HG03457 (cell line): Measurements from ENCODE around the gene PITPNB.

Experiments used
- ATAC-seq: cut with Tn5 transposase; IDR thresholded peaks from one replicate; pipeline ENCODE4 v1.9.1; 2021; ENCODE audit warnings: moderate number of reproducible peaks; ENCODE audit not compliant: unreplicated experiment

Gene PITPNB

DNA sequence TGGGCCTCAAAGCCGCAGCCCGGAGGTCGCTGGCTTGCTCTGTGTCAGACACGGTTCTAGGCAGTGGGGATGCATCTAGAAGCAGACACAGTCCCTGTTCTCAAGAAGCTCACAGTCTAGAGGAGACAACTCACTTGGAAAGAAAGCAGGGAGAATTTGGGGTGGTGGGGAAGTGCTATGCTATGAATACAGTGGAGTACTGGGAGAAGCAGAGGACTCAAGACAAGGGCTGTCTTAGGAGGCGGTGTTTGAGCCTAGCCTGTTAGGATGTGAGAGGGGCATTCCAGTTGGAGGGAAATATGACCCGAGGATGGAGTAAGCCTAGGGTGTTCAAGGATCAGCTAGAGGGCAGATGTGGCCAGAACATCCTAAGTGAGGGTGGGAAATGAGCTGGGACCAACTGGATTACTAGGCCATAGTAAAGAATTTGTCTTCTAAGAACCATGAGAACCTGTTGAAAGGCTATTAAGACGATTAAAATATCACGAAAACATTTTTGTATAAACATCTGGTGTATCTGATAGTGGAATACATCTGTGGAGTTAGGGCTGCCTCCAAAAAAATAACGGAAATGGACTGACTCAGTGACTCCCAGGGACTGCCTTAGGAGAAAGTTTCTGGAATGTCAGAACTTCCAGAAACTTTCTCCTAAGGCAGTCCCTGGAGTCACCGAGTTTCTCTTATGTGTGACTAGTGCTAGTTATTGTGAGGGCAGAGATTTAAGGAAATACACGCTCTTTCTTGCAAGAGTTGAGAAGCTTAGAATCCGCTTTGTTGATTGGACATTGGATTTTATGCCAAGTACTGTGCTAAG, 1.1 kb upstream of the PITPNB start:
- peak; percentile 25 for ATAC-seq

DNA sequence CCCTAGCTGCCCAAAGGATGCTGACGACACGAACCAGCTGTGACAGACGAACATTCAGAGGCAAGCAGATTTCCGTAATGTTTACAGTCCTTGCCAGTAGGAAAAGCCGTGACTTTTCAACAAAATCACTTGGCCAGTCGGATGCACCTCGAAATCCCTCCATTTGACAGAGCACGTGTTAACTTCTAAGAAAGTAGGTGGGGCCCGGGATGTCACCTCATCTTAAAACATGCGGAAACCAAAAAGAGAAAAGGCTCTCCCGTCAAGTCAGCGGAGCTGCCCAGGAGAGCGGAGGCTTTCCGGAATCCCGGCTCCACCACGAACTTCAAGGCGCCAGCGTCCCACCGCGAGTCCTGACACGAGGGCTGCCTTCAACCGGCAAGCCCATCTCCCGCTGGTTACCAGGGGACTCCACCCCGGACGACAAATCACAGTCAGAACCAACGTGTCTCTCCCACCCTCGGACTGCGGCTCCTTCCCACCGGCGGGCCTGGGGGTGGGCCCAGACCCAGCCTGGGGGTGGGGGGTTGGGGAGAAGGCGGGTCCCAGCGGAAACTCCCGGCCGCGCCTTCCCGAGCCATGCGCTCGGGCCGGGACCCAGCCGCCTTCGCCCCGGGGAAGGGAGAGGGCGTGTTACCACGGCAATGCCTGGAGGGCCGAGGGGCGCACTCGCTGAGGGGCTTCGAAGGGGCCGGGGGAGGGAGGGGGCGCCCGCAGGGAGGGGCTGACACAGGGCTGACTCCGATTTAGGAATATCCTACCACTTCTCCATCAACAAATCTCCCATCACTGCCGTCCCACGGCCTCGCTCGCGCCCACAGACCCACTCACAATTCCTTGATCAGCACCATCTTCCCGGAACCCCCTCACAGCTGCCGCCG, 475 bp downstream of the PITPNB start:
- peak; percentile 14 for ATAC-seq

DNA sequence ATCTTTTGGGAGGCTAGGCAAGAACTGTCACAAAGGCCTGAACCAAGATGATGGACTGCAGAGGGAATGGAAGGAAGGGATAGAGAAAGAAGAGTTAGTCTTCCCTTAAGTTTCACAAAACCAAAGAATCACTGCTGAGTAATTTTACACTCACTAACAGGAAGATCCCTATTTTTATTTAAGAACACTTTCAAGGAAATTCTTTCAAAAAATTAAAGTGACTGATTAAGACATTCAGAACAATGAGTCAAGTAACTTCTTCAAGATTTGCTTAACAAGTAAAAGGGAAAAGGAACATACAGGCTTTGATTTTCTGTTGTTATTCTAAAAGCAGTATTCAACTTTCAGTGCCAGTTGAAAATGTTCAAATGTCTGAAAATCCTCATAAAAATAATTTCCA, 3.1 kb downstream of the PITPNB start:
- no peak for ATAC-seq

DNA sequence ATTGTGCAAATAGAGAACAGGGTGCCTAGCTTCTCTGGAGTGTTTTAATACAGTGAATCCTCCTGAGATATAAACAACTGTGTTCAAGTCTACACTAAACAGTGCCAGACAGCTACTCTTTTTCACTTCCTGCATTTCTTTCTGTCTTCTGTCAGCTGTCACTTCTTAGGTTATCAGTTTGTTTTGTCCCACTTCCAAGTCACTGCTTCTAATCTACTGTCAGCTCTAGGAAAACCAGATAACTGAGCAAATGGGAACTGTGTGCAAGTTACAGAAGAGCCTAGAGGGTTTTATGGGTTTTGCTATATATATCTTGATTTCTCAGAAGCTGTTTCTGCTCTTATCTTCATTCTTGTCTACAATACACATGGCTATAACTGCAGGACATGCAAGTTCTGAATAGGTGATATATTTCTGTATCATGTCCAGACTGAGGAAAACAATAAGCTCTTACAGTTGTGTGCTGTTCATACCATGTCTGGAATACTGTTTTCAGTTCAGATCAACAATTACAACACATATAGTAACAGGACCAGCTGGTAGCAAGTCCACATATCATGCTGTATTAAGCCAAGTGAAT, 5.8 kb downstream of the PITPNB start:
- ATAC-seq = no peak

DNA sequence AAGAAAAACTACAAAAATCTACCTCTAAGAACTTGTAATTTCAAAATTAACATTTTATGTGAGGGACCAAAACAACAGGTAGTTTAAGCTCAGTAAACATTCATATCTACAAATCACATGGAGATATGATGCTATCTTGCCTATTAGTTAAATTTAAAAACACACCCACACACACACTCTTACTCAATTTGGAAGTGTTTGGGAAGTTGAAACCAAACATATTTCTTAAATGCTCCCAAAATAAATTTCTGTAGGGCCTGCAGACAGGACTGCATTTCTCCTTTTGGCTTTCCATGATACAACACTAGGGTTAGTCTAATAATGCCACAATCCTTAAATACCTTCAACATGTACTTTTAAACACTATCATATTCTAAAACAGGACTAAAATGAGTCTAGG, 7.0 kb downstream of the PITPNB start:
- no peak for ATAC-seq

DNA sequence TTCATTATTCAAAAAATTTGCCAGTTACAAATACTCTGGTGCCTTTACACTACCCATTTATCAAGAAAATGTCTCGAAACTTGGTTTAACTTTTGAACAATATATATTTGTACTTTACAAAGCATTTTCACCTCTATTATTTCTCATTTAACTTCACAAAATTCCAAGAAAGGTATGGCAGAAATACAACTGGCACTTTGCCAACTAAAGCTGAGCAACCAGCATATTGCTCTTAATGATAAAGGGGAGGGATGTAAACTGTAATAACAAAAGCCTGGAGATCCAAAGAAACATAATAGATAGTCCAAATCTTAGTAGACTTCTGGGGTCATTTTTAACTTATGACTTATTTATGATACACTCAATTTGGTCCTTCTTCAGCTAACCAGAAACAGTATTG, 7.7 kb downstream of the PITPNB start:
- ATAC-seq = no peak

DNA sequence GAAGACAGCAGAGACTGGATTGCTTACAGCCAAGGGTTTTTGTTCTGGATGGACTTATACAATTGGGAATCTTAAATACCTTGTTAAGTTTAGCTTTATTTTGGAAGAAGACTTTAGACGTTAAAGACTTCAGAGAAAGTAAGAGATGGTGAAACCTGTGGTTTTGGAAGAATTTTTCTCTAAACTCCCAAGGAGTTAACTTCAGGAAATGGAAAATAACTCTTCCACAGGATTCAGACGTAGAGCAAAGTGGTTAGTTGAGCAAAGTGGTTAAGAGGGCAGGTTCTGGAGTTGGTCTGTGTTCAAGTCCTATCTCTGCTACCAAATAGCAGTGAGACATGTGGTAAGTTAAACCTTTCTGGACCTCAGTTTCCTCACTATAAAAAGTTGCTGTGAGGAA, 12.8 kb downstream of the PITPNB start:
- ATAC-seq = no peak

DNA sequence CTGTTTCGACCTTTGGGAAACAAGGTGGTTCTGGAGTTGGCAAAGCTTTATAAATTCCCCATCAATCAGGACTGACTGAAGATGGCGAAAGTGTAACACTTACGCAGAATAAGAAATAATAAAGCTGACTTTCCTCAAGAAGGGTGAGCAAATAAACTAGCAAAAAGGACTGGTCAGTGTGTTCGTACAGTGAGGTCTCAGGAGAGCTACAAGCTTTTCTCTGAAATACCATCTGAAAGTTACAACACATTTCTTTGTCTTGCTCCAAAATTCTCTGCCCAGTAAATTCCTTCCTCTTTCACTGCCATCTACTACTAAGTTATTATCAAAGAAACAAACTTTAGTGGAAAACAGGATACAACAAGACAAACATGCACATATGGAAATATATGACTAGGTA, 13.4 kb downstream of the PITPNB start:
- no peak for ATAC-seq

DNA sequence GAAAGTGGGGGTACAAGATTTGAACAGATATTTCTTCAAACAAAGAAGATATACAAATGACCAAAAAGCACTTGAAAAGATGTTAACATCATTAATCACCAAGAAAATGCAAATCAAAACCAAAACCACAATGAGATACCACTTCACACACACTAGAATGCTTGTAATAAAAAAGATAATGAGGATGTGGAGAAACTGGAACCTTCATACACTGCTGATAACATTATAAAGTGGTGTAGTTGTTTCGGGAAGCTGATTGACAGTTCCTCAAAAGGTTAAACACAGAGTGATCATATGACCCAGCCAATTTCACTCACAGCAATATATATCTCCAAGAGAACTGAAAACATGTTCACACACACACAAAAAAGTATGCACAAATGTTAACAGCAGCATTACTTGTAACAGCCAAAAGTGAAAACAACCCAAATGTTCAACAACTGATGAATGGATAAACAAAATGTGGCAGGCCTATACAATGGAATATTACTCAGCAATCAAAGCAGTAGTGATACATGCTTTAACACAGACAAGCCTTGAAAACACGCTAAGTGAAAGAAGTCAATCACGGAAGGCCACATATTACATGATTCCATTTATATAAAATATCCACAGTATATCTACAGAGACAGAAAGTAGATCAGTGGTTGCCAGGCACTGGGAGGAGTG, 15.1 kb downstream of the PITPNB start:
- no peak for ATAC-seq

DNA sequence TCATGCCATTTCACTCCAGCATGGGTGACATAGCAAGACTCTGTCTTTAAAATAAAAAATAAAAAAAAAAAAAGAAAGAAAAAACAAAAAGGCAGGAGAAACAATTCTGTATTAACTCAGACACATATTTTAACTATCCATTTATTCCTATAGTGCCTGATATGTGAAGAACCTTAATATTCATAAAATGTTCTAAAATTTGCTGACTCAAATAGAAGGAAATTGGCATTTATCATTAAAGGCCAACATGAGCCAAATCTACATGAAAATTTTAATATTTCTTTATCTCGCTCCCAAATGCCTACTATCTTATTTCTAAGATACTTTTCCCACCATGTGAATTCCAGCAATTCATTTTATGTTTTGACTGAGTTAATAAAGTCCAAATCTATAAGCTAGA, 18.9 kb downstream of the PITPNB start:
- ATAC-seq = no peak

DNA sequence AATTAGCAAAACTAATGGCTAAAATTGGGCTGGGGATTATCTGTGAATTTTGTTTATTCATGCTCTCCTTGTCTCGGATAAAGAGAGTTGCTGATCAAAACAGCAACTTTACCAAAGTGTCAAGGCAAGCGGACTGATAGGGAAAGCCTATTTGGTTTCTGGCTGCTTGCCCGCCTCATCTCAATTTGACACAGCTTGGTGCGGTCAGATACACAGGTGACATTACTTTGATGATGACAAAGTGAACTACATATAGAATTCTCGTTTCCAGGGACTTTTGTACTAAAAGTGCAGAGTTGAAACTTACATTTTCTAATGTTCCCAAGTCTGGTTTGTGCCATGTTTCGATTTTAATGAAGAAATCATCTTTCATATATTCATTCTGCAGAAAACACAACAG, 22.8 kb downstream of the PITPNB start:
- ATAC-seq = no peak

DNA sequence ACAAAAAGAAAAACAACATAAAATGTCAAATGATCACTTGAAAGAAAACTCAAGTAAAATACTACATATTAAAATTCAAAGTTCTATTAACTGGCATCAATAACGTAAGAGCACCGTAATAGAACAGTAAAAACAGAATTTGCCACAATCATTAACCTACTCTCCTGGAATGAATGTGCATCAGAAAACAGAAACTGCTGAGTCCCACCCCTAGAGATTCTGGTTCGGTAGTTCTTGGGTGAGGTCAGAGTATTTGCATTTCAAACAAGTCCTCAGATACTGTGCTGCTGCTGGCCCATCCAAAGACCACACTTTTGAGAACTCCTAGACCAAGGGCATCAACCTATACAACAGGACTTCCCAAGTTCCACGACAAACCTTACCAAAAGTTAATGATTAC, 23.5 kb downstream of the PITPNB start:
- peak; percentile 86 for ATAC-seq

DNA sequence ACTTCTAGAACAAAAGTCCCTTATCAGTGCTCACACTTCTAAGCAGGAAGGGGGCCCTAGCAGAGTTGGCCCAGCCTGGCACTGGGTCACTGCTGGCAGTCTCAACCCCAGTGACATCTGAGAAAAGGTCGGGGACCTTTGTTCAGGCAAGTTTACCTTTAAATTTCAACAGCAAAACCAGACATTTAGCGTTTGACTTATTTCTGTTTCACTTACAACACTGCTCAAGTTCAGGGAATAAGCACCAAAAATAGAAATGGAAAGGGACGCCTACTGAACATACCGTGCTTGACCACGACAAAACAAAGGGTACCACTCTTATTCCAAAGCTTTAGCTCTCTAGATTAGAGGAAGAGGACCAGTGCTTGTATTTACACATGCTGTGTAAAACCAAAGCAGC, 26.2 kb downstream of the PITPNB start:
- ATAC-seq = no peak

DNA sequence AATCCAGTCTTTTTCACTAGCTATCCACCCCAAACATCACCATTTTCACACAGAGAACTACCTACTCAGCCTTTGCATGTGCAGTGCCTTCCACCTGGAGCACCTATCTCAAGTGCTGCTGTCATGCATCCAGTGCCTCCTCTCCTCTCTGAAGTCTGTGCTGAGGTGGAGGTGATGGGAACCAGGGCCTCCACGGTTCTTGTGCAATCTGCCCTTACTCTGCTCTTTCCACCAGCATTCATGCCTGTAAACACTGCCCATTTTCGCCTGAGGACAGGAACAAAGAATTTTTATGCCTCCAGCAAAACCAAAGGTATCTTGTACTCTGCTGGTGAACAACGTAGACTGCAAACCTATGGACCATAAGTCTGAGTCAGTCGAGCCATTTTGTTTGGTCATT, 27.0 kb downstream of the PITPNB start:
- no peak for ATAC-seq

DNA sequence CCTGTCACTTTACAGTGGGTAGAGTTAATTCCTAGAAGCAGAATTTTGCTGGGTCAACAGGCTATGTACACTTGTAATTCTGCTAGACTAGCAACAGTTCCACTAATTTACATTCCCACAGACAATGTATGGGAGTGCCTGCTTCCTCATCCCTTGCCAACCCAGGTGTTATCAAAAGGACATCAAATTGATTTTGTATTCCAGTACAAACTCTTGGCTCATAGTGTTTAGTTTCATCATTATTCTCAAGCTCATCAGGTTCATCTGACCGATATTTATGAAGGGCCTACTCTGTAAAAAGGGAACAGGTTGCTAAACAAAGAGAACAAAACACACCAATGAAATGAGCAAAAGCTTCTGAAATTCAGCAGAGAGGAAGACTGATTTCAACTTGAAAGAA, 30.7 kb downstream of the PITPNB start:
- ATAC-seq = no peak

DNA sequence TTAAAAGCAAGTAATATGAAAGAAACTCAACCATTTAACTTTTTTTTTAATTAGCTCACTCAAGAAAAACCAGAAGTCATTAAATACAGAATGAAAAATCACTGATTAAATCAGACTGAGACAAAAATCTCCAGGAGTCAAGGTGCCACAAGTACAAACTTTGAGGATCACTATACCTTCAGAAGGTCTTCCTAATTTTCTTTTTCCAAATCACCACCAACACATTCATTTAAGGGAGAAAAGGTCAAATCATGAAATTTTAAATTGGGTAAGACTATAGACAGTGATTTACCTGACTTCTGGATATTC, 32.3 kb downstream of the PITPNB start:
- ATAC-seq = no peak

DNA sequence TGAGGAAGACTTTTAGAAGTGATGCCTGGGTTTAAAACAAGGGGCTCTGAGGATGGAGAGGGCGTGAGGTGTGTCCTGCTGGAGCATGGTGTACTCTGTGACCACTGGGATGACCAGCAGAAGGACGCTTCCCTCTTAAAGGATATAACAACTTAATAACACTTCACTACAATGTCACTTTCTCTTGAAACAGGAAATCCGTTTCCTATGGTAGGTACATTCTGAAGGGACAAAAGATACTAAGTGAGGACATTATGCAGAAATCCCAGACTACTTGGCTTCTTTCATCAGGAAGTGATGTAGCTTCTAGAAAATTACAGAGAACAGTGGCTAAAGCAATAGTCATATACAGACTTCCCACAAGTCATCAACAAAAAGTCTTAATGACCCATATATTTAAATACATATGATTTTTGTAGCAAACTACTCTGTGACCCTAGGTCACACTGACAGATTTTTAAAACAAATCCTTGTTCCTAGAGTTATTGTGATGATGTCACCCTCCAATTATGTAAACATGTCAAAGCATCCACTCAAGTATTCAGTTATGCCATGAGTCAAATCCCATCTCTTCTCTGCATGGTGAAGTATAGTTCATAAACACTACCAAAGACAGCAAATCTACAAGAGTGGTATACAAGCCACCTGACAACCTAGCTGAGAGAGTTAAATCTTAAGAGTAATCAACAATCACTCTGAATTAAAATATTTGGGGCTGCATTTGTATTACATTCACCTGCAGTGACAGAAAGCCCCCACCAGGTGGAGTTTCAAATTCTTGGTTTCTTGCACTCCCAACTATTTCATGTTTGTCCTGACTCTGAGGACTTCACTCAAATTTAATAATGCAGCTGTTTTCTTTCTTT, 32.8 kb downstream of the PITPNB start:
- ATAC-seq = no peak

DNA sequence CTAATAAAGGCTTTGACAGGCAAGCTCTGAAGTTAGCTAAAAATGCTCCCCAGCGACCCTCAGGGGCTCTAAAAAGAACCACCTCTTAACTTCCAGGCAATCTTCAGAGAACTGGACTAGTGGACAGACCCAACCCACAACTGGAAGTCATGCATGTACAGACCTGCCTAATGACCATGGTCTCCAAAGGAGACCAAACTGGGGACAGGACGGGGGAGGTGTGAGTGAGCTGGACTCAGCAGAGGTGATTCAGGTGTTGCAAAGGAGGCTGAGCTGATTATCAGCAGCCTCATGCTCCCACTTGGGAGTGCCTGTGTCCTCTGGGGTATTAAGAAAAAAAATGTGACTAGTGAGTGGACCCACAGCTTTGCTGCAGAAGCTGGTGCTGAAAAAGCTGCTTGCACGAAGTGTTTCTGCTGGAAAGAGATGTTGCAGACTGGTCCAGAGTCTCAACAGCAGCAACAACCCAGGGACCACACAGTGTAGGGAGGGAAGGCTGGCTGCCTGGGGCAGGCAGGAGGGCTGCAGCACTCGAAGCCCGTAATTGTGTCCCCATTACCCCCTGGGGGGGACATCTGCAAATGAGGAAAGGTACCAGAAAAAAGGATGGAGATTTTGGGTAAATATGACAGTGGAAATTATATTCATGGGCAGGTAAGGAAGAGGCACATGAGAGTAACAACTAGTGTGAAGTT, 35.3 kb downstream of the PITPNB start:
- no peak for ATAC-seq

DNA sequence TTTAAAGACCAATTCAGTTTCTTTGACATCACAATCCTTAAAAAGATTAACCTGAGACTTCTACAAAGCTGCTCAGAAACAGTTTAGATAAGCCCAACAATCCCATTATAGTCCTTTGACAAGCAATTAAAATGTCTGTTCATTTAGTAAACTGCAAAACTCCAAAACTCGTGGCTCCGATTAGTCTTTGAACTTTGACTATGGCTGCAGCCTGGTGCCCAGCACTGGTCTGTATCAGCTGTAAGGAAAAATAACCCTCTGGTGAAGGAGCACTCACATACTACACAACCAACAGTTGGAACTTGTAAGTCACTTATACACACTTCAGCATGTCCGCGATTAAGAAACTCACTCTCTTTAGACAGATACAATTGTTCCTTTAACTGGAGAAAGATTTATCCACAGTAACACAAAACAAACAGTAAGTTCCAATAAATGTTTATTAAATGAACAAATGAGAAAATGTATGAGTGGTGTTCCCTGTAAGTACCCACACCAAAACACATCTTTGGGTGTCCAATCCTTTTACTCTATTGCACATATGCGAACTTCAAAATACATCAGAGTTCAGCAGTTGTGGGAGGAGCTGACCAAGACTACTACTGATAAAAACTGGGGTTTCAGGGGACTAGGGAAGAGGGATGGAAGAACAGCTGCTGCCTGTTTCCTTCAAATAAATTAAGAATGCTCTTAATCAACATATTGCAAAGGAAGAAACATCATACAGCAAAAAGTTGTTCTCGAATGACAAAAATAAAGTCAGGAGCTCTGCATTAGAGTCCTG, 36.4 kb downstream of the PITPNB start:
- ATAC-seq = no peak
